Uterus (tissue), 4 donors: ENCODE data around the gene PTPA. TPM values are rescaled to one million over a fixed set of nuclear protein-coding genes. Genes with fewer than 3 reads are reported as not detected.
A peak's percentile ranks its signal among the peaks of the same experiment; 100 is the strongest.

Experiments
- DNase-seq, 2 donors: peaks; one replicate each; pipeline ENCODE4 v3.0.0-alpha.2; 2019 to 2020
- H3K27ac ChIP-seq, 2 donors: fragments of 200-600 bp; sonication (generic); 1 replicate in 1 of 2; 2 replicates in 1 of 2; pipeline ENCODE4 v1.5.1; 2016 to 2018
- H3K27me3 ChIP-seq, 2 donors: fragments of 200-600 bp; sonication (generic); one replicate each; pipeline ENCODE4 v1.5.1; 2018 to 2019; ENCODE audit warnings: control low read depth in 1 of 2
- H3K36me3 ChIP-seq, 2 donors: fragments of 200-600 bp; sonication (generic); one replicate each; pipeline ENCODE4 v1.5.1; 2019; ENCODE audit warnings: control low read depth in 1 of 2
- H3K4me1 ChIP-seq, 2 donors: fragments of 200-600 bp; sonication (generic); one replicate each; pipeline ENCODE4 v1.5.1; 2018 to 2019; ENCODE audit warnings: control low read depth in 1 of 2
- H3K4me3 ChIP-seq, 2 donors: fragments of 200-600 bp; sonication (generic); 1 replicate in 1 of 2; 2 replicates in 1 of 2; pipeline ENCODE4 v1.5.1; 2018 to 2019; ENCODE audit warnings: mild to moderate bottlenecking in 1 of 2
- H3K9me3 ChIP-seq, 2 donors: fragments of 200-600 bp; sonication (generic); one replicate each; pipeline ENCODE4 v1.5.1; 2019; ENCODE audit warnings: control low read depth in 1 of 2
- POLR2A ChIP-seq, 2 donors: fragments of 450-650 bp; IDR thresholded peaks; one replicate each; pipeline ENCODE4 v1.6.1; 2016; ENCODE audit warnings: antibody characterized with exemption in 2 of 2, mild to moderate bottlenecking in 1 of 2, moderate library complexity in 1 of 2
- intact Hi-C: fragments of 100-400 bp; cut with DNase I; formaldehyde crosslinking; loops from one replicate; pipeline ENCODE4 v1.15.1; 2023; ENCODE audit warnings: low total_unique reads
- total RNA-seq, 4 donors: library from RNA; depleted of rRNA in 3 of 4; stranded (reverse); fragments of >200 nt in 3 of 4; gene quantifications; one replicate each; pipeline versions ENCODE4 v1.1.0 to v1.2.4, GENCODE V29; 2014 to 2023
- TF ChIP-seq, protein P1 (sequence below), 4 experiments: fragments of 200-600 bp in 2 of 4; fragments of 450-650 bp in 2 of 4; sonication (generic) in 2 of 4; IDR thresholded peaks; one replicate each; pipeline ENCODE4 v1.5.1; 2016 to 2019; ENCODE audit warnings: antibody characterized with exemption in 4 of 4, mild to moderate bottlenecking in 2 of 4, moderate library complexity in 1 of 4
- donor health status: DM: yes; HTN: yes; CAD: no.

Gene PTPA
- total RNA-seq, 4 donors from 2014 or later = 28.9 to 107 (median 62.1) TPM

DNA sequence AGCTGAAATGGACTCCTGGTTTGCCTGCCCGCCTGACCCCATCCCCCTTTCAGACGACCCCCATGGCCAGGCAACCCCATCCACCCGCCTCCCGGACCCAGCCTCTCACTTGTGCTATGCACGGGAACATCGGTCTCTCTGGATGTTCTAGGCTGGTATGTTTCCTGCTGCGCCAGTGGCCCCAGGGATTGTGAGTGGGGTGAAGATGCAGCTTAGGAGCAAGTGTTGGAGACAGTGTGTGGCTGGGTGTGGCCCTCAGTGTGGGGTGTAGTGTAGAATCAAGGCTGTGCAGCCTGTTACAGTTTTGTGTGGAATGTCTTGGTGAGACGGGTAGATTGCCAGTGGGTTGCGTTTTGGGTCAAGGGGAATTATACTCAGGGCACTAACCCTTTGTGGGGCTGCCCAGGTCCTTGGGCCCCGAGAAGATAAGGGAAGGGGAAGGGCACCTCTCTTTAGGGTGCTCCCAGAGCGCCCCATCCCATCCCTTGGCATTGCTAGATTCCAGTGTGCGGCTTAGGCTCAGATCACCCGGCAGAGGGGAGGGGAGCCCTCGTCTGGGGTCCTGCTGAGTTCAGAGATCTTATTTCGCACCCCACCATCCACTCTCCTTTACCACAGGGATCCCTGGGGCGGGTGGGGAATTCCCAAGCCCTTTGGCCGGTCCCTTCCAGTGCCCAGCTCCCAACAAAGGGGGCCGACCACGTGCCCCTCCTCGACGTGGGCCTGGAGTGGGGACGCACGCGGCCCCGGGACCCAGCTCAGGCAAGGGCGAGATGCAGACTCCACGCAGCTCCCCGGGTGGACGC, 62.3 kb downstream of the PTPA start:
- peaks cover 0 to 5% of the 10 kb centered on the region in 2 donors for H3K4me1 ChIP-seq
- H3K4me3 ChIP-seq = peak overlapping the region; percentile 66 to 98
- DNase-seq = peak in 1 of 2 donors; percentile 35
- TF ChIP-seq, protein P1, sequence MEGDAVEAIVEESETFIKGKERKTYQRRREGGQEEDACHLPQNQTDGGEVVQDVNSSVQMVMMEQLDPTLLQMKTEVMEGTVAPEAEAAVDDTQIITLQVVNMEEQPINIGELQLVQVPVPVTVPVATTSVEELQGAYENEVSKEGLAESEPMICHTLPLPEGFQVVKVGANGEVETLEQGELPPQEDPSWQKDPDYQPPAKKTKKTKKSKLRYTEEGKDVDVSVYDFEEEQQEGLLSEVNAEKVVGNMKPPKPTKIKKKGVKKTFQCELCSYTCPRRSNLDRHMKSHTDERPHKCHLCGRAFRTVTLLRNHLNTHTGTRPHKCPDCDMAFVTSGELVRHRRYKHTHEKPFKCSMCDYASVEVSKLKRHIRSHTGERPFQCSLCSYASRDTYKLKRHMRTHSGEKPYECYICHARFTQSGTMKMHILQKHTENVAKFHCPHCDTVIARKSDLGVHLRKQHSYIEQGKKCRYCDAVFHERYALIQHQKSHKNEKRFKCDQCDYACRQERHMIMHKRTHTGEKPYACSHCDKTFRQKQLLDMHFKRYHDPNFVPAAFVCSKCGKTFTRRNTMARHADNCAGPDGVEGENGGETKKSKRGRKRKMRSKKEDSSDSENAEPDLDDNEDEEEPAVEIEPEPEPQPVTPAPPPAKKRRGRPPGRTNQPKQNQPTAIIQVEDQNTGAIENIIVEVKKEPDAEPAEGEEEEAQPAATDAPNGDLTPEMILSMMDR (IDR thresholded peaks at IDR 0.05) = no peak
- no peaks in the 10 kb centered on the region for H3K36me3 ChIP-seq
- no peaks in the 10 kb centered on the region for H3K27me3 ChIP-seq
- H3K9me3 ChIP-seq = no peaks in the 10 kb centered on the region
- intact Hi-C loops = loop anchor here (5.0 to 10.0 kb wide), 5 partner anchors 36 to 434 kb away; no protein-coding TSS in a partner anchor
- H3K27ac ChIP-seq = peak overlapping the region; percentile 97 to 98

DNA sequence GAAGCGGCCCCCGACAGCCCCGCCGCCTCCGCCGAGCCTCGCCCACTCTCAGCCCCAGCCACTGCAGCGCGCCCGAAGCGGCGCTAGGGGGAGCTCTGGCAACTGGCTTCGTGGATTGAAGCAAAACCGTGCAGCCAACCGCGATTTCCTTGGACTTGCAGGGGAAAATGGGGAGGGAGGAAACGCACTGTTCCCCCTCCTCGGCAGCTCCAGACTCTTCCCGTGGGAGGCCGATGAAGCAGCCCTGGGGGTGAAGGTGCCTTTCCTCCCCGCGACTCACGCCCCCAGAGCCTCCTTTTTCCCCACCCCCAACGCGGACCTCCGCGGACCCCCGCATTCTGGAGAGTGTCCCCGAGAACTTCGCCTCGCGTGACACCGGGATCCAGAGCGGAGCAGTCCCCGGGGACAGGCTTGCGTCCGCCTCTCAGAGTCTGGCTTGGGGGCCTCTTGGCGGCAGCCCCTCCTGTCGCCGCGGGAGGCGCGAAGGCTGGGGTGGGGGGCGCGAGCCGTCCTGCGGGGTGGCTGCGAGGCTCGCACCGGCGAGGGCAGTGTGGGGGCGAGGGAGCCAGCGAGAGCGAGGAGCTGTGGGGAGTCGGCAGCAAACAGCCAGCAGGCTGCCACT, 63.0 kb downstream of the PTPA start:
- peak overlapping the region; percentile 66 to 98 for H3K4me3 ChIP-seq
- no peaks in the 10 kb centered on the region for H3K27me3 ChIP-seq
- peaks cover 0 to 8% of the 10 kb centered on the region in 2 donors for H3K4me1 ChIP-seq
- no peaks in the 10 kb centered on the region for H3K36me3 ChIP-seq
- no peaks in the 10 kb centered on the region for H3K9me3 ChIP-seq
- intact Hi-C loops = loop anchor here (5.0 to 10.0 kb wide), 5 partner anchors 37 to 433 kb away; no protein-coding TSS in a partner anchor
- peak overlapping the region; percentile 97 to 98 for H3K27ac ChIP-seq
- TF ChIP-seq, protein P1 (IDR thresholded peaks at IDR 0.05) = peak; percentile 96 to 99 (median 98)
- TF ChIP-seq POLR2A (IDR thresholded peaks at IDR 0.05) = peak; percentile 58 to 74
- peak; percentile 95 for DNase-seq

DNA sequence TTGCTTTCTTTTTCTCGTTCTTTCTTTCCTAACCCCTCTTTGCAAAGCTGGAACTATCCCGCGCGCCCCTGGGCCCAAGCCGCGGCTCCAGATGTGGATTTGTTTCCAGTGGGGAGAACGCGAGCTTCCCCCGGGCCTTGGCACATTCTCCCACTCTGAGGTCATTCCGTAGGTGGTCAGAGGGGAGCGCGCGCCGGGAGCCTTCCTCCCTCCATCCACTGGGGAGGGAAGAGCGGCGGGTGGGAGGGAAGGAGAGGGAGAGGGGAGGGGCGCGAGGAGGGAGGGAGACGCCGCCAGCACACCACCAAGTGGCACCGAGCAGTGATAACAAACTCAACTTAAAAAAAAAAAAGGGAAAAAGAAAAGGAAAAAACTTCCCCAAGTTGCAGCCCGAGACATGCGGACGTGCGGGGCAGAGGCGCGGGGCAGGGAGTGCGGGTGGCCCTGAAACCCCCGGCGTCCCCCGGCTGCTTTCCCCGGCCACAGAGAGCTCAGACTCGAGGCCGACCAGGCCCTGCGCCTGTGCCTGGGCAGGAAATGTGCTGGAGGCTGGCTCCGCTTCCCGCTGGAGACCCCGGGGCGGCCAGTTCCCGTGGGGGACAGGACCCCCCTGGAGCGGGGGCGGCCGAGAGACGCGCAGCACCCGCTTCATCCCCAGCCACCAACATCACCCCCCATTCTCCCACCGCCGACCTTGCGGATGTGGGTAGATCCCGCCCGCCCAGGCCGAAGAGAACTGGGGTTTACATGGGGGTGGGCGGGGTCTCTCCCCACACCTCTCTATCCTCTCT, 63.7 kb downstream of the PTPA start:
- intact Hi-C loops = loop anchor here (5.0 to 10.0 kb wide), 5 partner anchors 38 to 432 kb away; no protein-coding TSS in a partner anchor
- no peaks in the 10 kb centered on the region for H3K27me3 ChIP-seq
- H3K4me1 ChIP-seq = peaks cover 0 to 8% of the 10 kb centered on the region in 2 donors
- no peaks in the 10 kb centered on the region for H3K9me3 ChIP-seq
- H3K36me3 ChIP-seq = no peaks in the 10 kb centered on the region
- peak; percentile 94 to 95 for DNase-seq
- TF ChIP-seq, protein P1 (IDR thresholded peaks at IDR 0.05) = peak in 1 of 4 experiments; percentile 15
- peak; percentile 59 for TF ChIP-seq POLR2A (IDR thresholded peaks at IDR 0.05)
- H3K27ac ChIP-seq = peak overlapping the region; percentile 97 to 98
- H3K4me3 ChIP-seq = peak overlapping the region; percentile 66 to 98

DNA sequence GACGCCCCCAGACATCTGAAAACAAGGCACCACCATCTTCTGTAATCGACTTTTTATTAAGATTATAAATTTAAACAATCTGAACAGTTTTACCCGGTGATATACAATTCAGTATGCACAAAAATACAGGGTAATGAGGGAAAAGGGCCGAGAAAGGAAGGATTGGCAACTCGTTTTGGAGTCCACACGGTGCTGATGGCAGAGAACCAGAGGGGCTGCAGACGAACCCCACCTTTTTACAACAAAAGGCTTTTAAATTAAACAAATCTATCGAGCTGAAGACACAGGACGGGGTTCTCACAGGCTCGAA, 64.3 kb downstream of the PTPA start:
- Histone ChIP-seq H3K4me3 (peak overlapping the region; percentile 66 to 98), H3K27ac (peak overlapping the region; percentile 97 to 98), H3K36me3 (no peaks in the 10 kb centered on the region), H3K4me1 (peaks cover 0 to 8% of the 10 kb centered on the region in 2 donors), H3K27me3 (no peaks in the 10 kb centered on the region), H3K9me3 (no peaks in the 10 kb centered on the region)
- intact Hi-C loops = loop anchor here (10.0 kb wide), 3 partner anchors 149 to 319 kb away; no protein-coding TSS in a partner anchor
- DNase-seq = no peak
- TF ChIP-seq POLR2A (IDR thresholded peaks at IDR 0.05) = no peak
- TF ChIP-seq, protein P1 (IDR thresholded peaks at IDR 0.05) = no peak
